Stomach (tissue), 9 donors: ENCODE data around the gene ANKRD11. TPM values are rescaled to one million over a fixed set of nuclear protein-coding genes. Genes with fewer than 3 reads are reported as not detected.

ENCODE experiments used
- DNase-seq, 2 donors: peaks; one replicate each; pipeline versions ENCODE4 v3.0.0 to v3.0.0-alpha.2; 2013 to 2019
- H3K27ac ChIP-seq, 5 donors: fragments of 200-600 bp in 4 of 5; sonication (generic) in 4 of 5; one replicate each; pipeline ENCODE4 v1.5.1; 2013 to 2019; ENCODE audit warnings: mild to moderate bottlenecking in 1 of 5, moderate library complexity in 1 of 5
- H3K27me3 ChIP-seq, 3 donors: fragments of 200-600 bp; sonication (generic); one replicate each; pipeline ENCODE4 v1.5.1; 2017 to 2019; ENCODE audit warnings: mixed run types in 1 of 3
- H3K36me3 ChIP-seq, 4 donors: fragments of 200-600 bp; sonication (generic); 1 replicate in 3 of 4; 2 replicates in 1 of 4; pipeline ENCODE4 v1.5.1; 2016 to 2019
- H3K4me1 ChIP-seq, 4 donors: fragments of 200-600 bp; sonication (generic); one replicate each; pipeline ENCODE4 v1.5.1; 2016 to 2019
- H3K4me3 ChIP-seq, 4 donors: fragments of 200-600 bp; sonication (generic) in 3 of 4; one replicate each; pipeline ENCODE4 v1.5.1; 2016 to 2019; ENCODE audit warnings: mild to moderate bottlenecking in 1 of 4
- H3K9me3 ChIP-seq, 4 donors: fragments of 200-600 bp; sonication (generic); one replicate each; pipeline ENCODE4 v1.5.1; 2016 to 2019
- EP300 ChIP-seq: sonication (generic); formaldehyde crosslinking; IDR thresholded peaks from one replicate; pipeline ENCODE4 v1.6.1; 2017; ENCODE audit warnings: antibody characterized with exemption
- POLR2A ChIP-seq, 4 donors: fragments of 450-650 bp; IDR thresholded peaks; one replicate each; pipeline ENCODE4 v1.6.1; 2016; ENCODE audit warnings: antibody characterized with exemption in 4 of 4, control low read depth in 2 of 4, mild to moderate bottlenecking in 1 of 4, moderate library complexity in 1 of 4
- POLR2AphosphoS5 ChIP-seq, 3 donors: sonication (generic); formaldehyde crosslinking; IDR thresholded peaks; one replicate each; pipeline ENCODE4 v1.6.1; 2016; ENCODE audit warnings: antibody characterized with exemption in 3 of 3
- WGBS, 5 donors: extraction: QIAGEN DNeasy Blood & Tissue Kit in 3 of 5; methylation state at CpG; one replicate each; pipeline versions ENCODE4 v1.1.5 to v1.1.7; 2013 to 2018; 5-methylcytosine and 5-hydroxymethylcytosine counted together
- intact Hi-C: fragments of 100-400 bp; cut with DNase I; formaldehyde crosslinking; loops from one replicate; pipeline ENCODE4 v1.15.1; 2023; ENCODE audit warnings: low total_unique reads
- polyA plus RNA-seq, 3 donors: library from polyadenylated mRNA; stranded (reverse); fragments of 200-250 nt; gene quantifications; one replicate each; pipeline ENCODE4 v1.2.3, GENCODE V29; 2013
- total RNA-seq, 5 donors: library from RNA; depleted of rRNA; stranded (reverse); fragments of >200 nt; gene quantifications; one replicate each; pipeline versions ENCODE4 v1.1.0 to v1.2.3, GENCODE V29; 2014 to 2016
- TF ChIP-seq, protein P1 (sequence below), 7 experiments: fragments of 450-650 bp in 4 of 7; fragments of 200-600 bp in 3 of 7; sonication (generic) in 3 of 7; IDR thresholded peaks; one replicate each; pipeline ENCODE4 v1.5.1; 2016 to 2019; ENCODE audit warnings: antibody characterized with exemption in 7 of 7, control low read depth in 2 of 7, mild to moderate bottlenecking in 1 of 7
- donor health status: healthy with polysubstance abuse.
- donor health status: Bipolar disorder and iron deficiency.
- donor health status: healthy.

The ANKRD11 gene
- total and polyA plus RNA-seq, 8 donors = 25.4 to 350 (median 88.7) TPM

- H3K36me3 ChIP-seq = no peaks in the 10 kb centered on the region
- no peaks in the 10 kb centered on the region for H3K9me3 ChIP-seq
- WGBS, 5 donors = 50 to 61% (median 54%) methylated on average over 13 of the region's 13 CpGs
- intact Hi-C loops = no loop called here
- TF ChIP-seq EP300 = no peak
- no peak for TF ChIP-seq POLR2A (IDR thresholded peaks at IDR 0.05)
- TF ChIP-seq POLR2AphosphoS5 (IDR thresholded peaks at IDR 0.05) = no peak
- TF ChIP-seq, protein P1, sequence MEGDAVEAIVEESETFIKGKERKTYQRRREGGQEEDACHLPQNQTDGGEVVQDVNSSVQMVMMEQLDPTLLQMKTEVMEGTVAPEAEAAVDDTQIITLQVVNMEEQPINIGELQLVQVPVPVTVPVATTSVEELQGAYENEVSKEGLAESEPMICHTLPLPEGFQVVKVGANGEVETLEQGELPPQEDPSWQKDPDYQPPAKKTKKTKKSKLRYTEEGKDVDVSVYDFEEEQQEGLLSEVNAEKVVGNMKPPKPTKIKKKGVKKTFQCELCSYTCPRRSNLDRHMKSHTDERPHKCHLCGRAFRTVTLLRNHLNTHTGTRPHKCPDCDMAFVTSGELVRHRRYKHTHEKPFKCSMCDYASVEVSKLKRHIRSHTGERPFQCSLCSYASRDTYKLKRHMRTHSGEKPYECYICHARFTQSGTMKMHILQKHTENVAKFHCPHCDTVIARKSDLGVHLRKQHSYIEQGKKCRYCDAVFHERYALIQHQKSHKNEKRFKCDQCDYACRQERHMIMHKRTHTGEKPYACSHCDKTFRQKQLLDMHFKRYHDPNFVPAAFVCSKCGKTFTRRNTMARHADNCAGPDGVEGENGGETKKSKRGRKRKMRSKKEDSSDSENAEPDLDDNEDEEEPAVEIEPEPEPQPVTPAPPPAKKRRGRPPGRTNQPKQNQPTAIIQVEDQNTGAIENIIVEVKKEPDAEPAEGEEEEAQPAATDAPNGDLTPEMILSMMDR (IDR thresholded peaks at IDR 0.05) = no peak
- H3K27ac ChIP-seq = peak overlapping the region in 4 of 5 donors; percentile 20 to 71 (median 54)
- peaks cover 68 to 99% (median 90%) of the 10 kb centered on the region in 4 donors for H3K4me1 ChIP-seq
- peak in 1 of 2 donors; percentile 4 for DNase-seq
- H3K27me3 ChIP-seq = no peaks in the 10 kb centered on the region
- H3K4me3 ChIP-seq = no peak overlapping the region
Observed at GRCh38 chr16:89361751-89362539, 128.4 kb downstream of the ANKRD11 start.

DNA sequence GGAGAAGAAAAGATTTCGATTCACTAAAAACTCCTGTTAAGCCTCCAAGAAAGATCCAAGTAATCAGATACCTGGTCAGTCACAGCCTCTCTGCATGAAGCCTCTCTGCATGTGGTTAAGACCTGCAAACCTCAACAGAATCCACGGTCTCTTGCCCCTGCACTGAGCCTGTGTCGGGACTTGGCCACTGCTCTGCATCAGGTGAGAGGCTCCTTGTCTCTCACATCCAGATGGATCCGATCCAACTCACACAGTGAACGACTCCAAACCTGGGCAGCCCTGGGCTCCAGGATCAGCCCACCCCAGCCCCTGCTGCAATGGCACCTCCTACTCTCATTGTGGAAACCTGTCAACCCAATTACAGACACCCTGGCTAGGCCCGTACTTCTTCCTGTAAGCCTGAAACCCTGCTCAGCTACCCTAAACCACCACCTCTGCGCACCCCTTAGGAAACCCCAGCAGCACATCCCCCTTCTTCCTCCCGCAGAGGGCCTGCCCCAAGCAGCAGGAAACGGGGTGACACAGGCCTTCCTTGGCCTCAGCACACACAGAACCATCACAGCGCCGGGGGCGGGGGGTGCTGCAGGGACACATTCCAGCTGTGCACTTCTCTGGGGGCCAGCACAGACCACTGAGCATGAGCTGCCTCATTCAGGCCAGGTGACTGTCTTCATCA is 129.5 kb downstream of the ANKRD11 start:
- no peak for TF ChIP-seq EP300
- peak in 1 of 3 donors; percentile 15 for TF ChIP-seq POLR2AphosphoS5 (IDR thresholded peaks at IDR 0.05)
- no peaks in the 10 kb centered on the region for H3K27me3 ChIP-seq
- H3K4me1 ChIP-seq = peaks cover 71 to 99% (median 90%) of the 10 kb centered on the region in 4 donors
- H3K27ac ChIP-seq = peak overlapping the region in 4 of 5 donors; percentile 1 to 71 (median 54)
- 44 to 58% (median 53%) methylated on average over 11 to 12 of the region's 12 CpGs for whole genome bisulfite sequencing, 5 donors
- H3K9me3 ChIP-seq = no peaks in the 10 kb centered on the region
- intact Hi-C loops = no loop called here
- H3K36me3 ChIP-seq = no peaks in the 10 kb centered on the region
- peak; percentile 40 to 67 for DNase-seq
- H3K4me3 ChIP-seq = peak overlapping the region in 1 of 4 donors; percentile 13

- H3K9me3 ChIP-seq = no peaks in the 10 kb centered on the region
- H3K27me3 ChIP-seq = no peaks in the 10 kb centered on the region
- H3K27ac ChIP-seq = peak overlapping the region in 1 of 5 donors; percentile 71
- no peaks in the 10 kb centered on the region for H3K36me3 ChIP-seq
- peak in 1 of 2 donors; percentile 77 for DNase-seq
- 33 to 53% (median 46%) methylated on average over 16 to 18 of the region's 18 CpGs for WGBS, 5 donors
- TF ChIP-seq POLR2AphosphoS5 (IDR thresholded peaks at IDR 0.05) (no peak), EP300 (no peak)
- H3K4me1 ChIP-seq = peaks cover 76 to 98% (median 89%) of the 10 kb centered on the region in 4 donors
- intact Hi-C loops = no loop called here
- no peak overlapping the region for H3K4me3 ChIP-seq
Observed at GRCh38 chr16:89359264-89360147, 130.9 kb downstream of the ANKRD11 start.

DNA sequence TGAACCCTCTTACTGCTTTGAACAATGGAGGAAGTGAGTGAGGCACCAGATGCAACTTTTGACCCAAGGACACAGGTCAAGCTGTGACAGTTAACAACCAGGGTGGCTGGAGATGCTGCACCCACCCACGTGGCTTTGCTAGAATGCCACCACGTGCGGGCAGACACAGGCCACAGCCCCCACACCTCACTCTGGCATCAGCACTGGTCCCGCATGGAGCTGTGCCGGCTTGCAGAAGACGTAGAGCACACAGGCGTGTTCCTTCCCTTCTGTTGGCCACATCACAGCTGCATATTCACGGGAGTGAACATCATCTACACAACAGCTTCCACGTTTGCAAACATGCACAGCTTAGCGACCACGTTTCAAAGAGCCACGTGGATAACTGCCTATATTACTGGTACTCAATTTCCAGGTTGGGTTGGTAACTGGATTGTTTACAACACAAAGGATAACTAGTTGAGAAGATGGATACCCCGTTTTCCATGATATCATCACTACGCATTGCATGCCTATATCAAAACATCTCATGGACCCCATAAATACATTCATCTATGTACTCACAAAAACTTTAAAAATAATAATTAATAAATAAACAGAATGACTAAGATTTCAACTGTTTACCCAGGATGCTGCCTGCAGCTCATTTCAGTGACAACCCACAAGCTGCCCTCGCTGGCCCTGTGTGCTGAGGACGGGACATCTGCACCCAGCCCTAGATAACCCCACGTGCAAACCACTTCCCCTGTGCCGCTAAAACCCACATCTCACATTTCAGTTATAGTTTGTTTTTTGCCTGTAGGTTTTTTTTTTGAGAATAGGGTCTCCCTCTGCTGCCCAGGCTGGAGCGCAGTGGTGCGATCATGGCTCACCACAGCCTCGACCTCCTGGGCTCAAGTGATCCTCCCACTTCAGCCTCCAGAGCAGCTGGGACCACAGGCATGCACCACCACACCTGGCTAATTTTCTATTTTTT is 132.0 kb downstream of the ANKRD11 start:
- peak overlapping the region in 3 of 5 donors; percentile 49 to 71 (median 52) for H3K27ac ChIP-seq

More for the DNA sequence above, 132.0 kb downstream of the ANKRD11 start:
- 66 to 76% (median 70%) methylated on average over 15 to 21 of the region's 21 CpGs for WGBS, 5 donors
- Histone ChIP-seq H3K4me3 (no peak overlapping the region), H3K36me3 (no peaks in the 10 kb centered on the region), H3K4me1 (peaks cover 76 to 98% (median 89%) of the 10 kb centered on the region in 4 donors), H3K27me3 (no peaks in the 10 kb centered on the region), H3K9me3 (no peaks in the 10 kb centered on the region)
- intact Hi-C loops = no loop called here
- no peak for TF ChIP-seq EP300
- TF ChIP-seq POLR2AphosphoS5 (IDR thresholded peaks at IDR 0.05) = no peak
- TF ChIP-seq, protein P1 (IDR thresholded peaks at IDR 0.05) = no peak
- TF ChIP-seq POLR2A (IDR thresholded peaks at IDR 0.05) = no peak
- DNase-seq = no peak
